GM19463 (cell line): Measurements from ENCODE around the gene SRGAP2B.
"Not testable (repeated sequence)": the region's sequence is repeated elsewhere in the genome, so short reads cannot be mapped to it uniquely, and the experiment has no call there.

ENCODE experiments used
- ATAC-seq: cut with Tn5 transposase; IDR thresholded peaks from one replicate; pipeline ENCODE4 v1.9.1; 2021; ENCODE audit warnings: mild to moderate bottlenecking, moderate library complexity; ENCODE audit not compliant: unreplicated experiment

SRGAP2B gene

GRCh38 chr1:145095284-145096057 is at the start of gene SRGAP2B, which contains the start of gene FAM72D:
SRGAP2B (minus strand) TSS chr1:145095328; CDS start chr1:145092901, 2,427 bp downstream.
FAM72D (plus strand) TSS chr1:145095974; CDS start chr1:145096848, 874 bp downstream.
- ATAC-seq, result peak; percentile 77

GRCh38 chr1:145144264-145144913 is 49.3 kb upstream of the SRGAP2B start:
- not testable (repeated sequence) for ATAC-seq

- ATAC-seq, result not testable (repeated sequence)
Observed at GRCh38 chr1:145140549-145140948, 45.4 kb upstream of the SRGAP2B start.

- ATAC-seq, result not testable (repeated sequence)
Observed at GRCh38 chr1:145134476-145134875, 39.3 kb upstream of the SRGAP2B start.

GRCh38 chr1:145128697-145129469 is 33.8 kb upstream of the SRGAP2B start:
- not testable (repeated sequence) for ATAC-seq

- not testable (repeated sequence) for ATAC-seq
Observed at GRCh38 chr1:145127144-145127543, 32.0 kb upstream of the SRGAP2B start.

- ATAC-seq, result not testable (repeated sequence)
Observed at GRCh38 chr1:145125112-145125511, 30.0 kb upstream of the SRGAP2B start.

GRCh38 chr1:145123992-145124641 is 29.0 kb upstream of the SRGAP2B start:
- ATAC-seq, result not testable (repeated sequence)

- ATAC-seq, result not testable (repeated sequence)
Observed at GRCh38 chr1:145123062-145123395, 27.9 kb upstream of the SRGAP2B start.

- not testable (repeated sequence) for ATAC-seq
Observed at GRCh38 chr1:145122344-145123061, 27.4 kb upstream of the SRGAP2B start.

GRCh38 chr1:145119842-145120241 is 24.7 kb upstream of the SRGAP2B start:
- ATAC-seq, result not testable (repeated sequence)

GRCh38 chr1:145115587-145116493 is 20.7 kb upstream of the SRGAP2B start:
- ATAC-seq, result not testable (repeated sequence)

GRCh38 chr1:145114560-145115057 is 19.5 kb upstream of the SRGAP2B start:
- not testable (repeated sequence) for ATAC-seq

- not testable (repeated sequence) for ATAC-seq
Observed at GRCh38 chr1:145112703-145113102, 17.6 kb upstream of the SRGAP2B start.

- not testable (repeated sequence) for ATAC-seq
Observed at GRCh38 chr1:145111674-145112073, 16.5 kb upstream of the SRGAP2B start.

GRCh38 chr1:145103294-145103693 is 8.2 kb upstream of the SRGAP2B start:
- not testable (repeated sequence) for ATAC-seq

GRCh38 chr1:145101725-145102124 is 6.6 kb upstream of the SRGAP2B start:
- not testable (repeated sequence) for ATAC-seq

GRCh38 chr1:145094655-145095211 is 395 bp downstream of the SRGAP2B start:
- peak; percentile 5 for ATAC-seq
